GM19193 (cell line): Measurements from ENCODE around the gene MFRP.

Experiments
- POLR2A ChIP-seq: IDR thresholded peaks from 4 replicates; pipeline ENCODE4 v1.6.1; 2011; ENCODE audit not compliant: insufficient read depth, insufficient read length; ENCODE audit errors: extremely low read depth

The MFRP gene

DNA sequence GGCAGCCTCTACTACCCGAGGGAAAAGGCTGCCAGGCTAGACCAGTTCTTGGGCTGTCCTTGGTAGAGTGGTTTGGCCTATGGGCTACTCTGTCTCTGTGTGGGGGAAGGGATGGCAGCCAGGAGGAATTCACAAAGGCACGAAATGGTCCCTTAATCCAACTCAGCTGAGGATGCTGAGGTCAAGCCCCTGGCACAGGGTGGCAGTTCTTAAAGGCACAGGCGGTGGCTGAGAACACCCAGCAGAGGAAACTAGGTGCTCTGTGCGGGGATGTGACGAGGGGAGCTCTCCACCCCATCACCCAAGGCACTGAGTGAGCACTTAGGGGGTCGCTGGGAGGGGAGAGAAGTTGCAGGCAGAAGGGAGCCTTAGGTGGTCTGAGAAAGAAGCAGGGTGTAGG is at the start of gene MFRP:
Gene MFRP, minus strand, starts transcription at position 101 of the 400 bp plus-strand sequence. CDS start 192 bp downstream, outside the sequence.
- no peak for TF ChIP-seq POLR2A

DNA sequence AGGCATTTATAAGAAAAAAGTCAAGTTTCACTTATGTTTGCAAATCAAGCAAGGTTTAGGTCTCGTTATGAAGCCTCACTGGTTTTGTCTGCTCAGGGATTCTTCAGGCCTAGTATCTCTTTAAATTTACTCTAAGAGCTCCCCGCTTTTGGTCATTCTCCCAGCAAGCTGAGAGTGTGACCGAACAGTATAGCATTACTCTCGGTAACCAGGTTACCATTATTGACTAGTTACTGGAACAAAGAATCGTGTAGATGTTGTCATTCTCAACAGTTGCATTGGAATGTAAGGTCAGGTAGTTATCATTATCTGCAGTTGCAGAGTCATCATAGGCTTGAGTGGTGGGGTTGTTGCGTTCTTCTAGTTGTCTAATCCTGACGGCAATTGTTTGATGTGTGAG is 44.8 kb upstream of the MFRP start:
- no peak for TF ChIP-seq POLR2A

DNA sequence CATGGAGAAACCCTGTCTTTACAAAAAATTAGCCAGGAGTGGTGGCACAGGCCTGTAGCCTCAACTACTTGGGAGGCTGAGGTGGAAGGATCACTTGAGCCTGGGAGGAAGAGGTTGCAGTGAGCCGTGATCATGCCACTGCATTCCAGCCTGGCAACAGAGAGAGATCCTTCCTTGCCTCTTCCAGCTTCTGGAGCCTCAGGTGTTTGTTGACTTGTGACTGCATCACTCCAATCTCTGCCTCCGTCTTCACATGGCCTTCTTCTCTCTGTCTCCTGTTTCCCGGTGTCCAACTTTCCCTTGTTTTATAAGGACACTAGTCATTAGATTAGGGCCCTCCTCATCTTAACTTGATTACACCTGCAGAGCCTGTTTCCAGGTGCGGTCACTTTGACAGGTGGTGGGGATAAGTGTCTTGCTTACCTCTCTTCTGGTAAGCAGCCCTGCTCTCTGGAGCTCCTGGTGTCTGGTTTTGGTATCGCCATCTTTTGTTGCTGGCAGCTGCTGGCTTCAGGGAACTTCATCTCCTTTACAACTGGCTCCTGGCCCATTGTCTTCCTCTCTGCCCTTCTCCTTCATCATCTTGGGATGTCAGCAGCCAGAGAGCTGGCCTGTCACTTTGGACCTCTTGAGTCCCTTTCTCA is 43.2 kb upstream of the MFRP start:
- TF ChIP-seq POLR2A: no peak

DNA sequence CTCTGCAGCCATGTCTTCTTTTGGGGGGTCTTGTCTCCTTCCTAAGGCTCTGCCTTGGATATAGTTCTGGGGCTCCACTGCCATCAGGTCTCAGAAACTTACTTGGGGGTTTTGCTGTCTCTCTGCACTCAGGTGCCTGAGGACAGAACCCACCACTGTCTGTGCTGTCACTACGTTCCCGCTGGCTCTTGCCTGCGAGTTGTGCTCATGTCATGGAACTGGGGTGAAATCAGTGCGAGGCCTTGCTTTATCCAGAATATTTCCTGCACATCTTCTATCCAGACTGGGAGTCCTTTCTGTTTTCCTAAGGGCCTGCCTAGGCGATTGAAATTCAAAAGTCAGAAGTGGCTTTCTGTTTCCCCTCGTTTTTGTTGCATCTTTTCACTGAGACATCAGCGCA is 41.6 kb upstream of the MFRP start:
- TF ChIP-seq POLR2A: no peak

DNA sequence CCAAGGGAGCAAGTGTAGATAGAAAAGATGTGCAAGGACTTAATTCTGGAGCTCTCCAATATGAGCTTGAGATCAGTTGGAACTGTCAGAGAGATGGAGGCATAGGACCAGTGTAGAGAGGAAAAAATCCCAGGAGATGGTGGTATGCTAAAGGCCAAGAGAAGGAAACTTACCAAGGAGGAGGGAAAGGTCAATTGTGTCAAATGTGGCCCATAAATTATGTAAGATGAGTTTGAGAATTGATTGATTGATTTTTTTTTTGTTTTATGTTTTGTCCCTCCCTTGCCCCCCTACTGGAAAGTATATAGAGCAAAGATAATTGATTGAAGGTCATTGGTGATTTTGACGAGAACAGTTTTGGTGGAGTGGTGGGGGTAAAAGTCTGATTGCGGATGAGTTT is 37.8 kb upstream of the MFRP start:
- no peak for TF ChIP-seq POLR2A

DNA sequence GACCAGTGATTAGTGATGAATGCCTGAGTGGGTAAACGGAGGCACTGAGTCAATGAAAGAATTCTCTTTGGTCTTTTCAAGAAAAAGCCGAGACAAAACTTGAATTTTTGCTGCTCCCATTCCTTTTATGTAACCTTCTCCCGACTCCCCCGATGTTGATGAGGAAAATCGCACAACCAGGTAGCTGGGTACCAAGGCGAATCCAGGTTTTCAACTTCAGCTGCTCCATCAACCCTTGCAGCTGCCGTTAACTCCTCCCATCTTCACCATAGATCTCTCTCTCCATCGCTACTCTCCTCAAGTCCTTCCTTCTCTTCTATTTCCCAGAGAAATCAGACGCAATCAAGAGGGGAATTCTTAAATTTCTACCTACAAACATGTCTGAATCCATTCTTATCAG is 35.6 kb upstream of the MFRP start:
- no peak for TF ChIP-seq POLR2A

DNA sequence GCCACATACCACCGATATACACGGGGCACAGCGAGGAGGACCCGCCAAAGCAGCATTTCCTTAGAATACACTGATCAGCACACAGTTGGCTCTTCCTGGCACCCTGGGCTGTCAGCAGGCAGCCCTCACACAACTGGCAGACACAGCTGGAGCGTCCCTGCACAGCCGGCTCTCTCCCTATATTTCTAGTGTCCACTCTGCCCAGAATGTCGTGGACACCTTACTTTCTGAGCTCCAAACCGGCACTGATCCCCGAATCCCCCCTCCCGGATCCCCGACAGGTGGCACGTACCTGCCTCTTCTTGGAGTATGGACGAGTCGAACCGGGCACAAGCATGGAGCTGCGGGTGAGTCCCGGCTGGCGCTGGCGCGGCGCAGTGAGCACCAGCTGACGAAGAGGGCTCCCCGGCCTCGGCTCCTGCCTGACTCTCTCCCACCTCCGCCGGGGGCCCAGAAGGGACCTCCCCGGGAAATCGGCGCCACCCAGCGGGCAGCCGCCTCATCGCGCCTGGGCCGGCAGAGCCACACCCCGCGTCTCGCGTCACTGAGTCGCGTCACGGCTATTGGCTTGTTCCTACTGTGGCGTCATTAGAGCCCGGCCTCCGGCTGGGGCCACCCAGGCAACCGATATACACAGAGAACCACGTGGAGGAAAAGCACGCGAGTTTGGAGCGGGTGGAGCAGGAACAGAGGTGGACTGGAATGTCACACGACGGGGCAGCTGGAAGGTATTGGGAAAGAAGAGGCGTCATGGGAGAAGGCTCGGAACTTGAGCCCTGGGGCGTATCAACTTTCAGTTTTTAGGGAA is 34.9 kb upstream of the MFRP start, which contains the start of gene USP2:
Gene USP2, minus strand, starts transcription at position 510 of the 808 bp plus-strand sequence. CDS start 8,210 bp downstream, outside the sequence.
- no peak for TF ChIP-seq POLR2A

DNA sequence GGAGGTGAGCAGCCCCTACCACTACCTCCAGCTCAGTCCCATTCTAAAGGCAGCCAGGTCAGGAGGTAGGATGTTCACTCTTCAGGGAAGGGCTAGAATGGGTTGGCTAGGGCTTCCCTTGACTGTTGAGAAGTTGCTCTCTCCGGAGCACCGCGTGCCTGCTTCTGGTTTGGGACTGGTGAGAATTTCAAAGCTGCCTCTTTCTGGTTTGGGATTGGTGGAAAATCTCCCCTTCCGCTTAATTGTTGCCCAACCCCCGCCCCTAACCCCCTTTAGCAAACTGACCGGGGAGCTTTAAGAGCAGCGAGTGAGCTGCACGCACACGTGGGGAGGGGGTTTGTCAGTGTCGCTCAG is 34.3 kb upstream of the MFRP start:
- TF ChIP-seq POLR2A: no peak

DNA sequence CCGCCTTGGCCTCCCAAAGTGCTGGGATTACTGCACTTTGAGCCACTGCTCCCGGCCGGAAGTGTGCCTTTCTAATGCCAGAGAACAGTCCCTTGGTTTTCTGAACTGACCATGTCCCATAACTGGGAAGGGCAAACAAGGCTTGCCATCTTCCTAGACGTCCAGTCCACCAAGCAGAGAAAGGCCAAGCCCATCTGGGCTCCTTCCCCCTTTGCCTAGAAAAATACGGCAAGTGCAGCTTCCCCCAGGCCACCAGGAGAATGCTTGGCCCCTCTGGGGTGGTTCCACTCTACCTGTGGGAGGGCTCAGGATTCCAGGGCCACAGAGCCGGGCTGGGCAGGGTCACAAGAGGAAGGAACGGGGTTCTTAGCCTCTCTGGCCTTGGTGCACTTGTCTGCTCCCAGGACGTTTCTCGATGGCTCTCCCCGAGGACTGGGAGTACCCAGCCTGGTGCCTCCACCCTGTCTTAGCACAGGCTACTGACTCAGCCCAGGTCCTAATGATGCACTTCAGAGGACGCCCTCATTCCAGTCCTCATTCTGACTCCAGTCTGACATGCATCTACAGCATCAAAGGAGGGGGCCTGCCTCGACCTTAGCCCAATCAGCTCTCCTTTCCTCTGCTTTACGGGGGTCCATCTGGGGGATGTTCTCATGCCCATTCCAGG is 33.8 kb upstream of the MFRP start:
- TF ChIP-seq POLR2A: no peak

DNA sequence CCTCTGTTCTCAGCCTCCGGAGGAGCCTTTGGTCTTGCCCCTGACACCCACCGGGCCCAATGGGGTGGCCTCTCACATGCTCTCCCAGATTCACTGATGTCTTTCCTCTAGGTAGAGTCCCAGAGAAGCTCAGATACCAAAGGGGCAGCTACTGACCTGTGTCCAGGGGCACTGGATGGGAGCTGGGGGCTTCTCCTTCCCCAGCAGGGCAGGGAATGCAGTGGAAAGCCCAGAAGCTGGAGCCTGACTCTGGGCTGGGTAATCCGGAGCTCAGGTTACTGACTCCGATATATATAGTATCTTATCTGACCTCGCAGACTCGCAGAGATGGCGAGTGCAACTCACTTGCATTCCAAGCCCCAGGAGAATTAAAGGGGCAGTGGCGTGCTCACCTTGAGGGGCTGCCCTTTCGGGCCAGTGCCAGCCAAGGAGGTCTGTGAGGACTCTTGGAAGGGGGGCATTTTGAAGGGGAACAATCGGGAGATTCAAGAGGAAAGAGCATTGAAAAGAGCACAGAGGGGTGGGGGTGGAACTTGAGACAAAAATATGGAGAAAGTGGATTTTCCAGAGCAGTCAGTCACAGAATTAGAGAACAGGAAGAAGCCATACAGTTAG is 32.5 kb upstream of the MFRP start:
- no peak for TF ChIP-seq POLR2A

DNA sequence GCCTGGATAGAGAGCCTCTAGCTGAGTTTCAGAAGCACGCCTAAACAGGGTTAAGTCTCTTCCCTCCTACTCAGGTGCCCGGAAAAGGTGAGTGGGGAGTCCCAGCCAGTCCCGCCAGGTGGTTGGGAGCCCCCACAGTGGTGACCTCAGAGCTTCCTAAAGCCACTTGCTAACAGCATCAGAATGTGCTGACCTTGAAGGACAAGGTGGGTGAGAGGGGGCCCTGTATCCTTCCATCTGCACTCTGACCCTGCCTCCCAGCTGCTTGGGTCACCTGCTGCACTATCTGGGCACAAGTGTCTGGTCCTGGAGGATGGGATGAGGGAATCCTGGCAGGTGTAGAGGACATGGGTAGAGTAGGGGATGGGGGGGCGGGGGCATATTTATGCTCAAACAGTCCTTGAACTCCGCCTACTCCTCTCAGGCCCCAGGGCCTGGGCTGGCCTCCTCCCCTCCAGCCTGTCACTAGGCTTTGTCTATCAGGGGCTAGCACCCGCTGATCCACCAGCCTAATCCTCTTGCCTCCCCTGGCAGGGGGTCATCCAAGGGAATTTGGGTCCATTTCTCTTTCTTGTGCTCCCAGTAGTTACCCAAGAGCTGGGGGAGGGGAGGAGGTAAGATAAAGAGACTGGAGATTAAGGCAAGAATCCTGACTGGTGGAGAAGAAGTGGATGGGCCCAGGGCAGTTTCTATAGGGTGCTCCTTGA is 31.6 kb upstream of the MFRP start:
- TF ChIP-seq POLR2A: no peak

DNA sequence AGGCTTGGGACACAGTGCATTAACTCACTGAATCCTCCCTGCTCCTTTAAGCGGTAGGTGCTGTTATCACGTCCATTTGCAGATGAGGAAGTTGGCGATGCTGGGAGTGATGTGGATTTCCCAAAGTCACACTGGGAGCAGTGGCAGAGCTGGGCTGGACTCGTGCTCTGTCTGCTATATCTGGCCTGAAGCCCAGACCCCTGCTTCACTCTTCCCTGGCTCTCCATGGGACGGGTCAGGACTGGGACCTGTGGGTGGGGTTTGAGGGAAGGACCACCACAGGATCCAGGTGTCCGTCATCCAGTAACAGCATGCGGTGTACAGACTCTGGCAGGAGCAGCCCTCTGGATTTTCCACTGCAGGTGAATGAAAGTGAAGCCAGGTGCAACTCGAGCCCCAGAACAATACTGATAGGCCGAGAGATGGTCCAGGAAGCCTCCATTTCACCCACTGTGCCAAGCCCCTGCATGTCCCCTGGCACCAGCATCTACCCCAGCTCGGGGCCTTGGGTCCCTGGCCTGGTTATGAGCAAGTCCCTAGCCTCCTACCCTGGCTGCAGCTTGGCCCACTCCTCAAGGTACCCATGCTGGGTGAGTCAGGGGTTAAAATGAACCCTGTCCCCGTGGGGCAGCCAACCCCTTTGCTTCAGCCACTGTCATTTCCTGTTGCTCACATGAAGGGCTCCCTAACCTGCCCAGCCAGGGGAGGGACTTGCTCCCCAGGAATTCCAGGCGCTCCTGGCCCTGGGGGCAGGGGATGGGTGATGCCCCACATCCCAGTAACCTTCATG is 30.8 kb upstream of the MFRP start:
- no peak for TF ChIP-seq POLR2A

DNA sequence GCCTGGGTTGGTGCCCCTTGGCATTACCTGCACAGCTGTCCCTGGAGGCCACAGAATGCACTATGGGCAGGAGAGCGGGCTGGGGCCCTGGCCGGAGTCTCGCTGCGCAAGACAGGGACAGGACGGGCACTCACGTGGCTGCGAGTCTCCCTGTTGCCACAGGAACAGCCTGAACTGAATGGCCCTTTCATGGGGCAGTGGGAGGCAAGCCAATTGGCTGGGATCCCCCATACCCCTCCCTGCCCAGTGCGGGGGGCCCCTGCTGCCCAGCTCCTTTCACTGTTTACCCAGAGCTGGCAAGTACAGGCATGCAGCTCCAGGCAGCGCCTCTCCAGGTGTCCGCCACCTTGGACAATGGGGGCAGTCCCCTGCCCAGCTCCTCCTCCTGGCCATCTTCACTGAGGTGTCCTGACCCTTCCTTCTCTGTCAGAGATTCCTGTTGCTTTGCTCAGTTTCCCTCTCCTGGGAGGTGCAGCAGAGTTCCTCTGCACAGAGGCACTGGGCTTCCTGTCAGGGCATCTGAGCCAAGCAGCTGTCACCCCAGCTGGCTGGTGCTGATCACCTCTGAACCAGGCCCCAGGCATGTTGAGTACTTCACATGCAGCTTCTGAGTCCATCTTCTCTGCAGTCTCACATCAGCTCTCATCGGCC is 29.8 kb upstream of the MFRP start:
- no peak for TF ChIP-seq POLR2A
